T-helper 2 cell treated with Interferon-gamma antibody and Interleukin-4, amounts not matched to agents 100 ng/mL and 5 ng/mL, for 36 hours (primary cell): ENCODE measurements around the gene SAFB. TPM values are rescaled to one million over a fixed set of nuclear protein-coding genes. Genes with fewer than 3 reads are reported as not detected.
"Not testable (repeated sequence)": the region's sequence is repeated elsewhere in the genome, so short reads cannot be mapped to it uniquely, and the experiment has no call there.

Experiments
- intact Hi-C: fragments of 100-400 bp; cut with micrococcal nuclease; formaldehyde crosslinking; loops from one replicate; pipeline ENCODE4 v1.15.1; 2023
- total RNA-seq: library from RNA; stranded (reverse); gene quantifications from 2 replicates; pipeline ENCODE4 v1.2.3, GENCODE V29; 2022

Gene SAFB
- total RNA-seq, 1 donor from 2014 or later: 128 TPM

DNA sequence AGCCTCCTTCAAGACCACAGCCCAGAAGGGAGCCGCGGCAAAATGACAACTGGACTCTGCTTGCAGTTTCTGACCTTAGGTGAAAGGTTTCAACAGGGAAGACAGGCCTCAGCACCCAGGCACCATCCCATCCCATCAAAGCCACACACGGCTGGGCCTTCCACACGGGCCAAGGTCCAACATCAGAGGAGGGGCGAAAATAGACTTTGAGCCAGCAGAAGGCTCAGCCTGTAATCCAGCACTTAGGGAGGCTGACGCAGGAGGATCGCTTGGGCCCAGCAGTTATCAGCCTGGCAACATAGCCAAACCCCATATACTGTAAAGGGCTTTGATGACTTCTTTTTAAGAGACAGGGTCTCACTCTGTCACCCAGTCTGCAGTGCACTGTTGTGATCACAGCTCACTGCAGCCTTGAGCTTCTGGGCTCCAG, 28.3 kb upstream of the SAFB start:
- intact Hi-C loops: no loop called here

- intact Hi-C loops: no loop called here
Measured at GRCh38 chr19:5595129-5595528, 27.8 kb upstream of the SAFB start.

- intact Hi-C loops: no loop called here
Measured at GRCh38 chr19:5595745-5596144, 27.1 kb upstream of the SAFB start.

GRCh38 chr19:5600797-5601196, 22.1 kb upstream of the SAFB start:
- intact Hi-C loops: no loop called here

GRCh38 chr19:5603626-5604025, 19.3 kb upstream of the SAFB start:
- intact Hi-C loops: no loop called here

DNA sequence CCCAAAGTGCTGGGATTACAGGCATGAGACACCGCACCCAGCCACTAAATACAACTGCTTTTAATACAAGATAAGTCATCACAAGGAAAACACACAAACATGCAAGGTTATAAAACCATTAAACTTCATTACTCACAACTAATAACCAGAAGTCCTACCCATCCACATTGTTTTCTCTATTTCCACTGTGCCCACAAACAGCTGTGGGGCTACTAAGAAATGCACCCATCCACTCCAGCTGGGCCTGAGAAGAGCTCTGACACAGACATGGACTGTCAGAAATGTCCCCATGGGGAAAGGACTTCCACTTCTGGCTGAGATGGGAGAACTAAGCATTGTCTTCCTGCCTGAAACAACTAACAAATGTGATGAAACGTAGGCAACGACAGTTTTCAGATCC, 17.5 kb upstream of the SAFB start:
- intact Hi-C loops: no loop called here

DNA sequence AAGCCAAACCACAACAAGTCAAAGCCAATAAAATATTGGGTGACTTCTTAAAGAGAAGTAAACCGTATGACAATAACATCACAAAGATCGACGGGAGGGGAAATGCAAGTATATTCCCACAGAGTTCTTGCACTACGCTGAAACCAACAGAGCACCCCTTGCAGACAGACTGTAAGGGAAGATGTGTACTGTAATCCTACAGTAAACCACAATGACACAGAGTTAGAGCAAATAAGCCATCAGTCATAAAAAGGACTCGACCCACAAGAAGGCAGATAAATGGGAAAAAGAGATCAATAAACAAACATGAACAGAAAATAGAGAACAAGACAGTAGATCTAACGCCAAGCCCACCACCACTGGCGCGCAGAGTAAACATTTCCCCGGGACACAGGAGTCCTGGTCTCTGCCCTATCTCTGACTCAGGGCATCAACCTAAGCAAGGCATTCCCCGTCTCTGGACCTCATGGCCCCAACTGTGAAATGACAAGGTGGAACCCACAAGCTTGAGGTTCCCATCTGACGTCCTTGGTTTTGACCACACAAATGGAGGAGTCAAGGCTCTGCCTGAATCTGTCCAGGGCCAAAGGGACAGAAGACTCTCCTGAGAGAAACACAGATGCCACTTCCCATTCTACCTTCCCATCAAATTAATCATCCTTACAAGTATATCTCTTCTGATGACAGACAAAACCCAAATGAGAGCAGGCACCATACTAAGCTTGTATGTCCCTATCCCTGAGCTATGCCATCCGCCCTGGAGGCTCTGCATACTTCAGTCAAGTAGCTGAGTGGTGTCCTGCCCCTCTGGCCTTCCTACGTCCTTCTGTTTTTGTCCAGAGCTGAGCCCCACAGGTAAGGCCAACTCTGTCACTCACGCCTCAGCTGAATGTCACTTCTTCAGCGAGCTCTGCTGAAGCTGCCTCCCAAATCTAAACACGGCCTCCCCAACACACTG, 15.3 kb upstream of the SAFB start:
- intact Hi-C loops: no loop called here

- intact Hi-C loops: no loop called here
Measured at GRCh38 chr19:5608291-5608690, 14.6 kb upstream of the SAFB start.

DNA sequence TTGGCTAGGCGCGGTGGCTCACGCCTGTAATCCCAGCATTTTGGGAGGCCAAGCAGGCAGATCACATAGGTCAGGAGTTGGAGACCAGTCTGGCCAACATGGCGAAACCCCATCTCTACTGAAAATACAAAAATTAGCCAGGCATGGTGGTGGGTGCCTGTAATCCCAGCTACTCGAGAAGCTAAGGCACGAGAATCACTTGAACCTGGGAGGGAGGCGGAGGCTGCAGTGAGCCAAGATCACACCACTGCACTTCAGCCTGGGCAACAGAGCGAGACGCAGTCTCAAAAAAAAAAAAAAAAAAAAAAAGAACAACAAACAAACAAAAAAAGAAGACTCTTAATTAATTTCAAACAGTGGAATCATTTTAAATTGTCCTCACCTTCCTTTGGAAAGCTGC, 14.1 kb upstream of the SAFB start:
- intact Hi-C loops: not testable (repeated sequence)

GRCh38 chr19:5609881-5610448, 12.9 kb upstream of the SAFB start:
- intact Hi-C loops: no loop called here

DNA sequence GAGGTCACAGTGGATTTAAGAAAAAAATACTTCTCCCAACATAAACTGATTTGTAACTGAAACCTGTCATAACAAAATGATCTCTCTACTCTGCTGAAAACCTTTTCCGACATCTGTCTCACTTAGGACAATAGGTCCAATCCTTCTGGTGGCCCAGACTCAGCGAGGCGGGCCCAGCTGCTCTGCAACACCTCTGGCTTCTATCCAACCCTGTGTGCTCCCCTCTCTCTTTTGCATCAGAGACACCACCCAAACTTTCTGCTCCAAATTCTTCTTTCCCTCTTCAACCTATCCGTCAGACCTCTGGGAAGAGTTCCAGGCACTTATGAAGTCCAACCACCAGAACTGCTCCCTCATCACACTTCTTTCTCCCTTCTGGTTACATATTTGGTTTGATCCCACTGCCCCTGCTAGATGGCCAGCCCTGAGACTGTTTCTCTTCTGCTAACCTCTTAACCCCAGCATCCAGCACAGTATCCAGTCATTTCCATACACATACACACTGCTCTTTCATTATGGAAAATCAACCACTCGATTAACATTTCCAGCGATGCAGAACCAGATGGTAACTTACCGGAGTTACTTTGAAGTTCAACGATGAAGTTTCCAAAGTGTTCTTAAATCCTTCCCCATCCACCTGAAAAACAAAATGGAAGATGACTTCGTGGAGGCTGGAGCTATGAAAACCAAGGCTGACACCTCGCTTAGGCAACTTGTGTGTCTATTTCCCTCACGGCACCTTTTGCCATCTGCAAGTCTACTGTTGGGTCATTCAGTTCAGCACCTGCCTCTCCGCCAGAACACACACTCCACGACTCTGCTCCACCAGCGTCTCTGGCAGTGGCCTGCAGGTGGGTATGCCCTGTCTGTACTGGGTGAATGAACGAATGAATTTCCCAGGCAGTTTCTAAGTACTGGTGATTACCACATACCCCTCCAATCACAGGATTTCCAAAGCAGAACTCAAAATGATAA, 9.7 kb upstream of the SAFB start:
- intact Hi-C loops: no loop called here

DNA sequence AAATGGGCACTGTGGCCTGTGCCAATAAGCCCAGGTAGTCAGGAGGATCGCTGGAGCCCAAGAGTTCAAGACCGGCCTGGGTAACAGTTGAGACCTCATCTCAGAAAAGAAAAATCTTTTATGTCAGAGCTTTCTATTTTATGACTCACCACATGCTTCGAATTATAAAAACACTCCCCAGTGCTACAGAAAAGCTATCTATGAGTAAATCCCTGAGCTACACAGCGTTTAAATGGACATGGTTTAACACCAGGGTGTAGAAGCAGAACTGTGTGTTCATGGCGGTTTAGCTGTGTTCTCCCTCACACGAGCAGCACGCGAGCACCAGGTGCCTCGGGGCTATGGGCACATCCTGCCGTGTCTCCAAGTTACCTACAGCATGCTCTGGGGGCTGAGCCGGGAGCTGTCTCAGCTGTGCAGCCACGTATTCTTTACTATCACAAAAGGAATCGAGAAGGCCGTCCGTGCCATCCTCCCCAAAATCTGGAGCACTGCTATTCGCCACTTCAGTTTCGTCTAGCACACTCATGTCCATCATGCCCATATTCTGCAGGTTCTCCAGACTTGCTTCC, 7.0 kb upstream of the SAFB start:
- intact Hi-C loops: no loop called here

- intact Hi-C loops: no loop called here
Measured at GRCh38 chr19:5617080-5617479, 5.8 kb upstream of the SAFB start.

- intact Hi-C loops: no loop called here
Measured at GRCh38 chr19:5618591-5618990, 4.3 kb upstream of the SAFB start.

DNA sequence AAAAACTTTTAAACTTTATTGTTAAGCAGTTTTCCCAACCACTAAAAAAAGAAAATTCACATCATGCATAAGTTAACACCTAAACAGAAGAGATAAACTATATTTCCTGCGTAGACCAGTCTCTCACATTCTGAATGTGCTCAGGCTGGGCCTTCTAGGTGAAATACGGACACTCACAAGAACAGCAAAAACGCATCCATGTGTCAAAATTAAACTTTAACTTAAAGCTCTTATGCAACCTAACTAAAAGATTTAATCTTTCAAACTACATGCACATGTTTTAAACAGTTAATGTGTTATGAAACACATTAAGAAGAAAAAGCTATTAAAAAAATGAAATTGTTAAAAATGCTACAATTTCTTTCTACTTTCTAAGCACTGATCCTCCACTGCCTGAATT, 2.9 kb upstream of the SAFB start:
- intact Hi-C loops: loop anchor here (10.0 kb wide), 1 partner anchor 285 kb away; the partner anchor contains the start of genes NDUFA11 and VMAC

DNA sequence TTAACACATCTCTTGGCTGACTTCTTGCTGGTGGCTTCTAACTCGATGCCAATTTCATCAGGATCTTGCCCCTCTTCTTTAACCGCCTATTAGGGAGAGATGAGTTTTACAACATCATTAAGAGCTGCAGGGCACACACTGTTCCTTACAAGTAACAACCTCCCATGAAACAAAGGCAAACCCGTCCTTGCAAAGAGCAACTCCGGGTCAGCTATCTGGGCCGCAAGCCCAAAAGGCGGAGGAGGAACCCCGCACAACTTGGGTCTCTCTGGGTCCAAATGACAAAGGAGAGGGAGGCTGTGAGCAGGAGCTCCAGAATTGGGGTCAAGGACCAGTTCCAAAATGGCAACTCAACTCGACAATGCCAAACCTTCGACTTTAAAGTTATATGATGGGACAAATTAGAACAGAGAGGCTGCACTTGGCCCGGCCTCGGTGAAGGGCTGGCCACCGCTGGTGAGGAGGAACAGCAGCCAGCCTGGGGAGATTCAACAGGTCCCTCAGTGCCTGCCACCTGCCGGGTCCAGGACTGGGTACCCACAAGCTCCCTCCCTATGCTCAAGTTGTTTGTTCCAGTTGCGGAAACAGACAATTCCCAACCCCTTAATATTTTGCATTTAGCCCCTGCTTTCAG, 1.5 kb upstream of the SAFB start:
- intact Hi-C loops: loop anchor here (10.0 kb wide), 1 partner anchor 283 kb away; the partner anchor contains the start of genes NDUFA11 and VMAC

- intact Hi-C loops: loop anchor here (1.0 to 10.0 kb wide), 5 partner anchors 58 to 831 kb away; partner anchors contain the start of genes CATSPERD, DUS3L, FEM1A and LONP1
Measured at GRCh38 chr19:5621945-5622464, 878 bp upstream of the SAFB start.

DNA sequence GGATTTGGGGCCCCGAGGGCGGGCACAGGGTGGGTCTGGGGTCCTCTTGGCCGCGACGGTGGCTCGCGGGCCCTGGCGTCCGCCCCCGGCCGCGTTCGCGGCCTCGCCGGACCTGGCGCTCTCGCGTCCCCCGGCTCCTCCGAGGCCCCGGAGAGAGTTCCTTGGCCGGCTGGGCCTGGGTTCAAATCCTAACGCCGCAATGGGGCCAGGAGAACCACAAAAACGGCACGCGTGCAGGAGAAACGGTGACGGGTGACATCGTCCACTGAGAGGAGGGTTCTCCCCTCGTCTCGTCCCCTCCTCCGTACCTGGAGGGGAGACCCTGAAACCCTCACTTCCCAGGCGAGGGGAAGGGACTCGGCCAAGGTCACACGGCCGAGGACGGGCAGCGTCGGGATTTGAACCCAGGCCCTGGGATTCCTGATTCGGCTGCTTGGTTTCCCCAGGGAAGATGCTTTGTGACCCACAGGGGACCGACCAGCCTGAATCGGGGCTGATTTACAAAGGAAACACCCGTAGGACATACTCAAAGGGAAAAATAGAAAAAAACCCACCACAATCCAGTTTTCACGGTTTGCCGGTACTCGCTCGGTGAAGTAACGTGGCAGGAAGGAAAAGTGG, 624 bp downstream of the SAFB start:
- intact Hi-C loops: loop anchor here (2.0 to 10.0 kb wide), 3 partner anchors 167 to 833 kb away; partner anchors contain the start of genes DUS3L, FEM1A, NDUFA11 and VMAC

DNA sequence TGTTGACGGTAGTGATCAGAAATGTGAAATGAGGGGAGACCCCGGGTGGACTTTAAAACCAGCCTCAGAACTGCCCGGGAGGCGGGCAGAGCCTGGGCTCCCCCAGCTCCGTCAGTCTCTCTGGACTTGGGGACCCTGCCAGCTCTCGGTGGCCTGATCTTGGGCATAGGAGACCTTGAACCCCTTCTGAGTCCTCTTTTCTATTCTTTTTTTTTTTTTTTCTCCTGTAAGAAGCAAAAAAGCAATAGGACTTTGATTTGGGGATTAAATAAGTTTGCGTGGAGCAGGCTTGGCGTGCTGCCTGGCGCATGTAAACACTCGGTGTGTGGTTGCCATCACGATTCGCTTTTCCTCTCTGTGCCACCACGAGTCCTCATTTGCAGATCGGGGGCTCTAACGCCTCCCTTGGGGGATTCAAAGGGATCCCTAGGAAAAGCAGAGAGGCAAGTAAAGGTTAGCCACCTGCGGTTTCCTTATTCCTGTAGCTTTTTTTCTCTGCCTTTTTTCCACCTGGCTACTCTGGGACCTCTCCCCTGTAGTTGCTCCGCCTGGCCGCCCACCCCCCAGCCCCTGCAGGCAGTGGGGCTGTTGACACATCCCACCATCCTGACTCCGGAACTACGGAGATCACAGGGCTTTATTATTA, 1.3 kb downstream of the SAFB start:
- intact Hi-C loops: loop anchor here (10.0 kb wide), 1 partner anchor 281 kb away; the partner anchor contains the start of genes NDUFA11 and VMAC
